UCSD-AML1 (cell line): ENCODE measurements around the gene CERS2.
A peak's percentile ranks its signal among the peaks of the same experiment; 100 is the strongest.
"Not testable (repeated sequence)": the region's sequence is repeated elsewhere in the genome, so short reads cannot be mapped to it uniquely, and the experiment has no call there.

Experiments
- DNase-seq: peaks from one replicate; lab custom pipeline; 2025; ENCODE audit not compliant: unreplicated experiment; lab: John Stamatoyannopoulos, UW

The CERS2 gene

DNA sequence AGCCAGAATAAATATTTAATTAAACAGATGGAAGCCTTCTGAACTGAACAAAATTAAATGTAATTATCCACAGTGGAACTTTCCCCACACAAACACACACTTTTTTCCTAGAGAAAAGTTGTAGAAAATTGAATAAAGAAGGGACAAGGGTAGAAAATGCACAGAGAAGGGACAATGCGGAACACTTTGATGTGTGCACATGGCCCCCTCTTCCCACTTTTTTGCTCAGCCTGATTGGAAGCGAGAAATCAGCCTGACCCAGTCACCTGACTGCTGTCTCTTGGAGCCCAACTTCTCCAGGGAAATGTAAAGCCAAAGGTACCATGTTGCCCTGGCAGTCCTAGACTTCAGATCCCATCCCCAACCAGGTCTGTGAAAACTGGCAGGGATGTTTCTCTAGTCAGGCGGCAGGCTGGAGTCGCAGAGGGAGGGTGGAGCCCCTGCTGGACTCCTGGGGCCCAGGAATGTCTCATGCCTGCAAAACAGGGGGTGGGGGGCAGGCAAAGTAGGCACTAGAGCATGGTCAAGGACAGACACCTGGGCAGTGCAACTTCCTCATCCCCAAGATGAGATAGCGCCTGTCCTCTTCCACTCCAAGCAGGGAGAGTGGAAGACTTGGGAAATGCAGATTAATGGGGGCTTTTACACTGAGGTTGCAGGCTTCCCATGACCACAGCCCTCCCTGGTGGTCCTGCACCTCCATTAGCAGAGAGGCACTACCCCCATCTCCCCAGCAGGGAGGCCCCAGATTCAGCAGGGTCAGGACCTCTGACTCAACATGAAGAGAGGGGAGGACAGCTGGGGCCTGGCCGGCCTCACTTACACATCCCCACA, 2.8 kb downstream of the CERS2 start:
- DNase-seq, result no peak

GRCh38 chr1:150970808-150971582, 3.6 kb downstream of the CERS2 start:
- no peak for DNase-seq

- DNase-seq, result no peak
These were observed 5.0 kb downstream of the CERS2 start for GRCh38 chr1:150969626-150970025.

DNA sequence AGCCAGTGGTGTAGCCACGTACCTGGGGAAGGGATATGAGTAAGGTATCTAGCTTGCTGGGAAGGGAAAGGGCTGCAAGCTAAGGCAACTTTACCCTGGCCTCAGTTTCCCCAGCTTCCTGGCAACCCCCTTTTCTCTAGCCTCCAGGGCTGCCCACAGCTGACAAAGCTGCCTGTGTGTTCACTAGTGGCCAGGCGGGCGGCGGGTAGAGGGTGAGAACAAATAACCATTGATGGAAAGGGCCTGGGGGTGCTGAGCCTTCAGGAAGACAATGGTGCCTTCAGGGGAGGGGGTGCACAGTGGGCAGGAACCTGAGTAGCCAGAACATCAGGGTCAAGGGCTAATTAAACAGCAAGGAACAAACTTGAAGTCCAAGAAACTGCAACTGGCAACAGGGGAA, 6.1 kb downstream of the CERS2 start:
- no peak for DNase-seq

DNA sequence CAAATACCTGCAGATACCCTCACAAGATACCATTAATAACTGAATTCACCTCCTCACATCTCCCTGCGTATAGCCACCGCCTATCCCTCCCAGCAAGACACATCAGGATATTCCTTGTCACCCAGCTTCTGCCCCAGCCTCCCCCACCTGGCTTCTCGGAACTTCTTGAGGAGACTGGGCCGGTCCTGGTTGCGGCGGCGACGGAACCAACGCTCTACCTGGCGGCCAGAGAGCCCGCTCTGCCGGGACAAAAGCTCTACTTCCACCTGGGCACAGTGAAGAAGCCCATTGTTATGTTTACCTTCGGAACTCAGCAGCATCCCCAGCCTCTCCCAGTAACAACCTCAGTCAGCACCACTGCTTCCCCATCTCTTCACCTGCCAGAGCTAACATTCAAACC, 6.7 kb downstream of the CERS2 start:
- no peak for DNase-seq

GRCh38 chr1:150966011-150966410, 8.6 kb downstream of the CERS2 start:
- no peak for DNase-seq

- DNase-seq, result no peak
These were observed 9.0 kb downstream of the CERS2 start for GRCh38 chr1:150965605-150966004.

DNA sequence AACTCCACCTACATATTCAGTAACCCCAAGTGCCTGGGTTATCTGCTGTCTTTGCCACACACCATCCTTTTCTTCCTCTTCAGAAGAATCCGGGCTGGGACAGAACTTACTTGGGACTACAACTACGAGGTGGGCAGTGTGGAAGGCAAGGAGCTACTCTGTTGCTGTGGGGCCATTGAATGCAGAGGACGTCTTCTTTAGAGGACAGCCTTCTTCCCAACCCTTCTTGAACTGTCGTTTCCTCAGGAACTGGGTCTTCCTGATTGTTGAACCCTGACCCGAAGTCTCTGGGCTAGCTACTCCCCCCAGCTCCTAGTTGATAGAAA, 10.5 kb downstream of the CERS2 start:
- DNase-seq, result no peak

DNA sequence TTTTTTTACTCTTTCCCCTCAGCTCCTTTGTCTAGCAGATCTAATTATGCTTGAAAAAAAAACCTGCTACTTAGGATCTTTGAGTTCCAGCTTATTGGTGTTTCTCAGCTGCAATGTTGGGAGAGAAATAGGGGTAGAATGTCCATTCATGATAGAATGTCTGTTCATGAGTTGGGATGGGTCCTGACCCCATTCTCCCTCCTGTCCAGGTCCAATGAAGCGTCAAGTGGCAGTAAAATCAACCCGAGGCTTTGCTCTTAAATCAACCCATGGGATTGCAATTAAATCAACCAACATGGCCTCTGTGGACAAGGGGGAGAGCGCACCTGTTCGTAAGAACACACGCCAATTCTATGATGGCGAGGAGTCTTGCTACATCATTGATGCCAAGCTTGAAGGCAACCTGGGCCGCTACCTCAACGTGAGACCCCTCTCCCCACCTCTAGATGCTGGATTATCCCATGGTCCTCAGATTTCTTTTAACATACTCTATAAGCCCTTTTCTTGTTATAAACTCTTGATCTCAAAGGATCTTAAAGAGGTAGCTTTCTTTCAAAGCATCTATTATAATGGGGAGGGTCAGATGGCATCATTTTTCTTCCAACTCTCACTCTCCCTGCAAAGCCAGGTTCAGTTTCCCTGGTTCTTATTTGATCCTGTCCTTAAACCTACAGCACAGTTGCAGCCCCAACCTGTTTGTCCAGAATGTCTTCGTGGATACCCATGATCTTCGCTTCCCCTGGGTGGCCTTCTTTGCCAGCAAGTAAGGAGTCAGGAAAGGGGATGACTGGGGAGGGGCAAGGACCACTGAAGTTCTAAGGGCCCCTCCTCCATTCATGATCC, 11.1 kb downstream of the CERS2 start:
- no peak for DNase-seq

DNA sequence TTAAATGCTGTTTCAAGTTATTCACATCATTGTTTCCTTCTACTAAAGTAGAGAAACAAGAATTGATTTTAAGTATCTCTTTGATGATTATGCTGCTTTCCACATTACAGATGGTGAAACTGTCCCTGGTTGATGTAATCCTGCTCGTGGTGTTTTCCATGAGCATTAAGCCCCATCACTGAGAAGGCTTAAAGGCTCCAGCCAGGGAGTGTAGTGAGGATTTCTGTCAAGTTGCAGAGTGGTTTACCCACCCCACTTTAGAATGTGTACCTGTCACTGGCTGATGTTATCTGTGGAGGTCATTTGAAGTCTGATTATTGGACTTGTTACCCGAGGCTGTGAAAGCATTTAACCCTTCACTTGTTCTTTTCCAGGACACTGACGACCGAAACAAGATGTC, 12.9 kb downstream of the CERS2 start:
- no peak for DNase-seq

DNA sequence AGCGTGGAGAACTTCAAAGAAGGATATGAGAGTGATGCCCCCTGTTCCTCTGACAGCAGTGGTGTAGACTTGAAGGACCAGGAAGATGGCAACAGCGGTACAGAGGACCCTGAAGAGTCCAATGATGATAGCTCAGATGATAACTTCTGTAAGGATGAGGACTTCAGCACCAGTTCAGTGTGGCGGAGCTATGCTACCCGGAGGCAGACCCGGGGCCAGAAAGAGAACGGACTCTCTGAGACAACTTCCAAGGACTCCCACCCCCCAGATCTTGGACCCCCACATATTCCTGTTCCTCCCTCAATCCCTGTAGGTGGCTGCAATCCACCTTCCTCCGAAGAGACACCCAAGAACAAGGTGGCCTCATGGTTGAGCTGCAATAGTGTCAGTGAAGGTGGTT, 14.0 kb downstream of the CERS2 start:
- DNase-seq, result no peak

DNA sequence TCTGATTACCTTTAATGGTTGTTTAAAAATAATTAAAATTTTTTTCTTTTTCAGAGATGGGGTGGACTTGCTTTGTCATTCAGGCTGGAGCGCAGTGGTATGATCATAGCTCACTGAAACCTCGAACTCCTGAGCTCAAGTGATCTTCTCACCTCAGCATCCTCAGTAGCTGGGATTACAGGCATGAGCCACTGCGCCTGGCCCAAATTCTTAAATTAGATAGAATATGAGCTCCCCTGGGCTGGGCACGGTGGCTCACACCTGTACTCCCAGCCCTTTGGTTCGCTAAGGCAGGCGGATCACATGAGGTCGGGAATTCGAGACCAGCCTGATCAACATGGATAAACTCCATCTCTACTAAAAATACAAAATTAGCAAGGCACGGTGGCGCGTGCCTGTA, 17.0 kb downstream of the CERS2 start:
- no peak for DNase-seq

- DNase-seq, result no peak
These were observed 19.4 kb downstream of the CERS2 start for GRCh38 chr1:150955280-150955679.

DNA sequence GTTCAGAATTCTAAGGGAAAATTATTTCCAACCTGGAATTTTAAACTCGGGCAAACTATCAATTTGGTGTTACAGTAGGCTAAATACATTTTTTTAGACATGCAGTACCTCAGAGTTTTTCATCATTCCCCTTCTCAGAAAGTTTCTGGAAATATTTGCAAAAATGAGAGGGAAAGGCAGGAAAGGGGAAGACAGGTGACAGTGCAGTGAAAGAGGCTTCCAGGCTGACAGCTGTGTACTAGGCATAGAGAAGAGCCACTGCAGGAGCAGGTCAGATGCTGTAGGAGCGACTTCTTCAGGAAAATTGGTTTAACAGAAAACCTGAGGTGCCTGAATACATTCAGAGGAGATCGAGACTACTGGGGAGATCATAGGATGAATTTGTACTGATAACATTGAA, 19.9 kb downstream of the CERS2 start:
- DNase-seq, result no peak

DNA sequence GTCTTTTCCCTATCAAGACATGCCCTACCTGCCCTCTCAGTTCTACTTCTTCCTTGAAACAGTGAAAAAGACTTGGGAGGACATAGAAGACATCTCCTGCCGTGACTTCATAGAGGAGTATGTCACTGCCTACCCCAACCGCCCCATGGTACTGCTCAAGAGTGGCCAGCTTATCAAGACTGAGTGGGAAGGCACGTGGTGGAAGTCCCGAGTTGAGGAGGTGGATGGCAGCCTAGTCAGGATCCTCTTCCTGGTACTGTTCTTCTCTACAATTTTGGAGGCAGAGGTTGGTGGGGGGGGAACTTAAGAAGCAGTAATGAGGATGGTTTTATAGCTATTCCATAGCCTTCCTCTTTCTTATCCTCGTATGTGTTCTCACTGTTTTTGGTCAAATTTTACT, 29.8 kb downstream of the CERS2 start:
- DNase-seq, result no peak

- no peak for DNase-seq
These were observed 42.9 kb downstream of the CERS2 start for GRCh38 chr1:150931773-150932172.

GRCh38 chr1:150928775-150929174, 45.9 kb downstream of the CERS2 start:
- not testable (repeated sequence) for DNase-seq

GRCh38 chr1:150928286-150928685, 46.3 kb downstream of the CERS2 start:
- no peak for DNase-seq

DNA sequence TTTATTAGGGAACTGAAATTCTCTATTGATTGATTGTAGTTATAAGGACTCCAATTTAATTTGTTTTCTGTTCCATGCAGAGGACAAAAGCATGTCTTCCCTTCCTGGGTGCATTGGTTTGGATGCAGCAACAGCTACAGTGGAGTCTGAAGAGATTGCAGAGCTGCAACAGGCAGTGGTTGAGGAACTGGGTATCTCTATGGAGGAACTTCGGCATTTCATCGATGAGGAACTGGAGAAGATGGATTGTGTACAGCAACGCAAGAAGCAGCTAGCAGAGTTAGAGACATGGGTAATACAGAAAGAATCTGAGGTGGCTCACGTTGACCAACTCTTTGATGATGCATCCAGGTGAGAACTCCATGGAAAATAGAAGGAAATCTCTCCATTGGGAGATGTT, 47.0 kb downstream of the CERS2 start:
- no peak for DNase-seq

DNA sequence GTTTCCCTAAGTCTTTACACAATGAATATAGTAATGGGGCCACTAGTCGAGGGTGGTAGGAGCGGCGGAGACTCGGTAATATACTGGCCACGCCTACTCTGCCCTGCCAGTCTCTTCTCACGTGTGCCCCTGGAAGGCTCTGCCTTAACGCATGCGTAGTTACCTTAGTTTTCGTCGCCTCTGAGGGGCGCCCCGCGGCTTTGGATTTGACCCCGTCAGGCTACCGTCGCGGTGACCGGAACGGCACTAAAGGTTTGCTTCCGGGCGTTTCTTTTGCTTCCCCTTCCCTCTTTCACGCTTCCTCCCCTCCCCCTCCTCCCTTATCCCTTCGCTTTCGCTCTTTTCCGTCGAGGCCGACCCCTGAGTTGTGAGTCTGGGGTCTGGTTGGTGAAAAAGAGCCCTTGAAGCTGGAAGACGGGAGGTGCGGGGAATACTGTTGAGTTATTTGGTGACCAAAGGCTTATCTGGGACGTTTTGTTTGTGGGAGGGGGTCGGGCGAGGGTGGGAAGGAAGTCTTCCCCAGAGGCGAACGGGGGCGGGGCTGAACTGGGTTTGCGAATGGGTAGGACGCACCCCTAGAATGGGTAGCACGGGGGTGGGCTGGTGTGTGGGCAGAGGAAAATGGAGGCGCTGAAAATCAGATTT, 48.4 kb downstream of the CERS2 start, which contains the start of gene SETDB1:
TSS of gene SETDB1 (plus strand) at position 267 of the 645 bp plus-strand sequence. CDS start 1,352 bp downstream, outside the sequence.
- peak; percentile 96 for DNase-seq

GRCh38 chr1:150925080-150925479, 49.6 kb downstream of the CERS2 start:
- DNase-seq, result no peak
